Measurements from ENCODE around the gene DEFB112.

Gene DEFB112

DNA sequence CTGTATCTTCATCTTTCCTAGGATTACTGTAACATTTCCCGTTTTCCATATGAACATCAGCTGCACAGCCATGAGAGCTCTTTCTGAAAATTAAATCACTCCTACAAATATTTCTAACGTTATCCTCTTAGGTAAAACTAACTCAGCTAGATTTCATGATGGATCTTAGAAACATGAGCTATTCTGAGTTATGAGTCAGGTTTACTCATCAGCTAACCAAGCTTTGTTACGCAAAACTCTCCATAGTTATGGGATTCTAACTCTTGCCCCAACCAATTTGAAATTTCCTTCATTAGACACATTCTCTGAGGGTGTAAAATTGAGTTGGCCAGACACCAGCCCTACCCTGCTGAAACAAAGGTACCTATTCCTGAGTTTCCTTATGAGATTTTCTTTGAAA lies 41.9 kb downstream of the DEFB112 start:
- H3K4me3 ChIP-seq (ENCODE audit: low read length): no peak overlapping the region
- TF ChIP-seq, protein P1, sequence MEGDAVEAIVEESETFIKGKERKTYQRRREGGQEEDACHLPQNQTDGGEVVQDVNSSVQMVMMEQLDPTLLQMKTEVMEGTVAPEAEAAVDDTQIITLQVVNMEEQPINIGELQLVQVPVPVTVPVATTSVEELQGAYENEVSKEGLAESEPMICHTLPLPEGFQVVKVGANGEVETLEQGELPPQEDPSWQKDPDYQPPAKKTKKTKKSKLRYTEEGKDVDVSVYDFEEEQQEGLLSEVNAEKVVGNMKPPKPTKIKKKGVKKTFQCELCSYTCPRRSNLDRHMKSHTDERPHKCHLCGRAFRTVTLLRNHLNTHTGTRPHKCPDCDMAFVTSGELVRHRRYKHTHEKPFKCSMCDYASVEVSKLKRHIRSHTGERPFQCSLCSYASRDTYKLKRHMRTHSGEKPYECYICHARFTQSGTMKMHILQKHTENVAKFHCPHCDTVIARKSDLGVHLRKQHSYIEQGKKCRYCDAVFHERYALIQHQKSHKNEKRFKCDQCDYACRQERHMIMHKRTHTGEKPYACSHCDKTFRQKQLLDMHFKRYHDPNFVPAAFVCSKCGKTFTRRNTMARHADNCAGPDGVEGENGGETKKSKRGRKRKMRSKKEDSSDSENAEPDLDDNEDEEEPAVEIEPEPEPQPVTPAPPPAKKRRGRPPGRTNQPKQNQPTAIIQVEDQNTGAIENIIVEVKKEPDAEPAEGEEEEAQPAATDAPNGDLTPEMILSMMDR (IDR thresholded peaks at IDR 0.05; ENCODE audit: low read length): no peak
- no peaks in the 10 kb centered on the region for H3K4me1 ChIP-seq (ENCODE audit: low read length)
- H3F3A ChIP-seq (ENCODE audit: insufficient read depth, low read length): no peaks in the 10 kb centered on the region
- H3K4me2 ChIP-seq (ENCODE audit: low read depth, low read length): no peak overlapping the region
- no peaks in the 10 kb centered on the region for H4K20me1 ChIP-seq (ENCODE audit: insufficient read depth, low read length)
- H3K36me3 ChIP-seq (replicated peaks; ENCODE audit: insufficient read depth, low read length): no peaks in the 10 kb centered on the region
- no peaks in the 10 kb centered on the region for H3K9me2 ChIP-seq (replicated peaks; ENCODE audit: insufficient read depth, low read length)
- no peak overlapping the region for H2AFZ ChIP-seq (ENCODE audit: low read length)
- no peaks in the 10 kb centered on the region for H3K27me3 ChIP-seq (replicated peaks; ENCODE audit: insufficient read depth, low read length)
- H3K9ac ChIP-seq (ENCODE audit: low read length): no peak overlapping the region
- H3K79me2 ChIP-seq (ENCODE audit: low read length): no peaks in the 10 kb centered on the region
- no peak for DNase-seq
- no peaks in the 10 kb centered on the region for H3K9me3 ChIP-seq (replicated peaks; ENCODE audit: insufficient read depth, low read length)
- no peak overlapping the region for H3K27ac ChIP-seq (ENCODE audit: low read length)

DNA sequence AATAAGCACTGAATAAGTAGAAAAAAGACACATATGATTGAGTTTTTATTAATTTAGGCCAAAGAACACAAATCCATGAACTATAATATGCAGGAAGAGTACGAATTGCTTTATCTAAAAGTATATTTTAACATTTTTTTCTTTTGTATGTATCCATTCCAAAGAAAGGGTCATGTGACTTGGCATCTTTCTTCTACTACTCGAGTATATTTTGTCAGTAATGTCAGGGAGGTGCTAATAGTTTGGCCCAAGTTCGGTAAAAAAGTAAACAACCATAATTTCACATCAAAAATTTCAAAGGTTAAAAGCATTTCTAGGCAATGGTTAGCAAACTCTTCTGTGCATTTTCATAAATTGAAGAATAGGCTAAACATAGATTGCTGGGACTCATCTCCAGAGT lies 46.6 kb downstream of the DEFB112 start:
- no peaks in the 10 kb centered on the region for H3K4me1 ChIP-seq (ENCODE audit: low read length)
- no peaks in the 10 kb centered on the region for H4K20me1 ChIP-seq (ENCODE audit: insufficient read depth, low read length)
- no peaks in the 10 kb centered on the region for H3K9me3 ChIP-seq (replicated peaks; ENCODE audit: insufficient read depth, low read length)
- H2AFZ ChIP-seq (ENCODE audit: low read length): no peak overlapping the region
- no peak for TF ChIP-seq EZH2phosphoT487 (IDR thresholded peaks at IDR 0.05; ENCODE audit: low read length)
- no peak for TF ChIP-seq EZH2 (optimal IDR thresholded peaks at IDR 0.05; ENCODE audit: low read depth, low read length)
- TF ChIP-seq, protein P1 (IDR thresholded peaks at IDR 0.05; ENCODE audit: low read length): no peak
- H3F3A ChIP-seq (ENCODE audit: insufficient read depth, low read length): no peaks in the 10 kb centered on the region
- H3K4me3 ChIP-seq (ENCODE audit: low read length): no peak overlapping the region
- no peak overlapping the region for H3K4me2 ChIP-seq (ENCODE audit: low read depth, low read length)
- no peaks in the 10 kb centered on the region for H3K27me3 ChIP-seq (replicated peaks; ENCODE audit: insufficient read depth, low read length)
- no peak overlapping the region for H3K27ac ChIP-seq (ENCODE audit: low read length)
- H3K9ac ChIP-seq (ENCODE audit: low read length): no peak overlapping the region
- no peaks in the 10 kb centered on the region for H3K79me2 ChIP-seq (ENCODE audit: low read length)
- no peak for DNase-seq
- H3K36me3 ChIP-seq (replicated peaks; ENCODE audit: insufficient read depth, low read length): no peaks in the 10 kb centered on the region
- no peaks in the 10 kb centered on the region for H3K9me2 ChIP-seq (replicated peaks; ENCODE audit: insufficient read depth, low read length)

DNA sequence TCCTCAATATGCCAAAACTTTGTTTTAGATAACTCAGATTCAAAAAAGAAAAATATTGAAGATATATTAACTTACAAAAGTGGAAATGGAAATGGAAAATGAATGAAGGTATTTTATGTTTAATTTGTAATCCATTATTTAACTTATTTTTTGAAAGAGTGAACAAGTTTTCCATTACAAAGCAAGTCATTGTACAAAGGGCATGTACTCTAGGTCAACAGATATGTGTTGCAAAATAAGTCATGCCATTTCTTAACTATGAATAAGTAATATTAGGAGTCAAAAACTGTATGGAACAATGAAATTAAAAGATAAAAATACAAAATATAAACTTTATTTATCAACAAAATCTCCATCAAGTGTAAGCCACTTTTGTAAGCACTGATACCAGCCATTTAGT lies 54.5 kb downstream of the DEFB112 start:
- H3F3A ChIP-seq (ENCODE audit: insufficient read depth, low read length): no peaks in the 10 kb centered on the region
- no peaks in the 10 kb centered on the region for H4K20me1 ChIP-seq (ENCODE audit: insufficient read depth, low read length)
- H3K27ac ChIP-seq (ENCODE audit: low read length): no peak overlapping the region
- TF ChIP-seq EZH2 (optimal IDR thresholded peaks at IDR 0.05; ENCODE audit: low read depth, low read length) (no peak), EZH2phosphoT487 (IDR thresholded peaks at IDR 0.05; ENCODE audit: low read length) (no peak)
- TF ChIP-seq, protein P1 (IDR thresholded peaks at IDR 0.05; ENCODE audit: low read length): no peak
- no peak for DNase-seq
- H3K36me3 ChIP-seq (replicated peaks; ENCODE audit: insufficient read depth, low read length): no peaks in the 10 kb centered on the region
- no peaks in the 10 kb centered on the region for H3K27me3 ChIP-seq (replicated peaks; ENCODE audit: insufficient read depth, low read length)
- no peaks in the 10 kb centered on the region for H3K4me1 ChIP-seq (ENCODE audit: low read length)
- no peaks in the 10 kb centered on the region for H3K9me3 ChIP-seq (replicated peaks; ENCODE audit: insufficient read depth, low read length)
- no peak overlapping the region for H3K4me3 ChIP-seq (ENCODE audit: low read length)
- H3K79me2 ChIP-seq (ENCODE audit: low read length): no peaks in the 10 kb centered on the region
- no peak overlapping the region for H2AFZ ChIP-seq (ENCODE audit: low read length)
- no peaks in the 10 kb centered on the region for H3K9me2 ChIP-seq (replicated peaks; ENCODE audit: insufficient read depth, low read length)
- H3K4me2 ChIP-seq (ENCODE audit: low read depth, low read length): no peak overlapping the region
- no peak overlapping the region for H3K9ac ChIP-seq (ENCODE audit: low read length)
